Measurements from ENCODE around the gene SIM2. TPM values are rescaled to one million over a fixed set of nuclear protein-coding genes. Genes with fewer than 3 reads are reported as not detected.
"Not testable (repeated sequence)": the region's sequence is repeated elsewhere in the genome, so short reads cannot be mapped to it uniquely, and the experiment has no call there.

SIM2 gene
- total RNA-seq, 1 donor from 2014 or later, result 9.2 TPM

GRCh38 chr21:36656138-36656537 is 42.8 kb upstream of the SIM2 start:
- H3K4me1 ChIP-seq (ENCODE audit: insufficient read depth, low read length), result no peaks in the 10 kb centered on the region
- peaks cover 9% of the 10 kb centered on the region for H3K27me3 ChIP-seq (ENCODE audit: insufficient read depth, low read length)
- Mint-ChIP-seq H3K36me3 (ENCODE audit: low read depth, unreplicated experiment) (no peaks in the 10 kb centered on the region), H3K27me3 (ENCODE audit: low read depth, unreplicated experiment) (peaks cover 14% of the 10 kb centered on the region), H3K4me1 (ENCODE audit: low read depth, unreplicated experiment) (no peaks in the 10 kb centered on the region), H3K9me3 (ENCODE audit: unreplicated experiment) (peaks cover 2% of the 10 kb centered on the region), H3K27ac (ENCODE audit: unreplicated experiment) (no peak overlapping the region), H3K4me3 (ENCODE audit: unreplicated experiment) (no peak overlapping the region)
- TF ChIP-seq EZH2 (IDR thresholded peaks at IDR 0.05; ENCODE audit: insufficient read depth, low read length) (no peak), CTCF (IDR thresholded peaks at IDR 0.05; ENCODE audit: insufficient read depth, low read depth, low read length) (no peak)
- H3K27ac ChIP-seq (ENCODE audit: low read depth, low read length), result no peak overlapping the region
- no peak overlapping the region for H2AFZ ChIP-seq (ENCODE audit: low read depth, low read length)
- no peak overlapping the region for H3K4me3 ChIP-seq (ENCODE audit: insufficient read depth, low read depth, low read length)
- no peaks in the 10 kb centered on the region for H4K20me1 ChIP-seq (ENCODE audit: insufficient read depth, low read length)
- H3K9me3 ChIP-seq (ENCODE audit: insufficient read depth, low read depth, low read length), result no peaks in the 10 kb centered on the region
- H3K79me2 ChIP-seq (ENCODE audit: insufficient read depth, low read length), result no peaks in the 10 kb centered on the region
- no peak overlapping the region for H3K9ac ChIP-seq (ENCODE audit: low read length)
- H3K4me2 ChIP-seq (ENCODE audit: low read length), result no peak overlapping the region
- FAIRE-seq (no peak), DNase-seq (ENCODE audit: low read depth) (no peak)
- H3K36me3 ChIP-seq (ENCODE audit: insufficient read depth, low read length), result no peaks in the 10 kb centered on the region

- not testable (repeated sequence) for H3K4me3 ChIP-seq (ENCODE audit: insufficient read depth, low read depth, low read length); H3K9me3 ChIP-seq (ENCODE audit: insufficient read depth, low read depth, low read length); H3K36me3 Mint-ChIP-seq (ENCODE audit: low read depth, unreplicated experiment); H3K36me3 ChIP-seq (ENCODE audit: insufficient read depth, low read length); H3K27ac ChIP-seq (ENCODE audit: low read depth, low read length); H4K20me1 ChIP-seq (ENCODE audit: insufficient read depth, low read length); H3K4me1 Mint-ChIP-seq (ENCODE audit: low read depth, unreplicated experiment); H3K27ac Mint-ChIP-seq (ENCODE audit: unreplicated experiment); FAIRE-seq; H3K79me2 ChIP-seq (ENCODE audit: insufficient read depth, low read length); H3K9me3 Mint-ChIP-seq (ENCODE audit: unreplicated experiment); H3K9ac ChIP-seq (ENCODE audit: low read length); H3K4me2 ChIP-seq (ENCODE audit: low read length); H3K4me1 ChIP-seq (ENCODE audit: insufficient read depth, low read length); H3K4me3 Mint-ChIP-seq (ENCODE audit: unreplicated experiment); H2AFZ ChIP-seq (ENCODE audit: low read depth, low read length); DNase-seq (ENCODE audit: low read depth); H3K27me3 ChIP-seq (ENCODE audit: insufficient read depth, low read length)
- peaks cover 15% of the 10 kb centered on the region for H3K27me3 Mint-ChIP-seq (ENCODE audit: low read depth, unreplicated experiment)
Observed at GRCh38 chr21:36657290-36657689, 41.6 kb upstream of the SIM2 start.

- DNase-seq (ENCODE audit: low read depth), result no peak
- Histone ChIP-seq H3K27ac (ENCODE audit: low read depth, low read length) (no peak overlapping the region), H3K27me3 (ENCODE audit: insufficient read depth, low read length) (peaks cover 13% of the 10 kb centered on the region), H3K4me2 (ENCODE audit: low read length) (no peak overlapping the region), H3K9me3 (ENCODE audit: insufficient read depth, low read depth, low read length) (no peaks in the 10 kb centered on the region), H2AFZ (ENCODE audit: low read depth, low read length) (no peak overlapping the region), H3K4me1 (ENCODE audit: insufficient read depth, low read length) (no peaks in the 10 kb centered on the region), H3K79me2 (ENCODE audit: insufficient read depth, low read length) (no peaks in the 10 kb centered on the region), H3K36me3 (ENCODE audit: insufficient read depth, low read length) (no peaks in the 10 kb centered on the region), H3K9ac (ENCODE audit: low read length) (no peak overlapping the region), H3K4me3 (ENCODE audit: insufficient read depth, low read depth, low read length) (no peak overlapping the region), H4K20me1 (ENCODE audit: insufficient read depth, low read length) (no peaks in the 10 kb centered on the region)
- H3K4me1 Mint-ChIP-seq (ENCODE audit: low read depth, unreplicated experiment), result no peaks in the 10 kb centered on the region
- H3K27me3 Mint-ChIP-seq (ENCODE audit: low read depth, unreplicated experiment), result peaks cover 14% of the 10 kb centered on the region
- H3K27ac Mint-ChIP-seq (ENCODE audit: unreplicated experiment), result no peak overlapping the region
- no peaks in the 10 kb centered on the region for H3K9me3 Mint-ChIP-seq (ENCODE audit: unreplicated experiment)
- H3K36me3 Mint-ChIP-seq (ENCODE audit: low read depth, unreplicated experiment), result no peaks in the 10 kb centered on the region
- H3K4me3 Mint-ChIP-seq (ENCODE audit: unreplicated experiment), result no peak overlapping the region
- TF ChIP-seq CTCF (IDR thresholded peaks at IDR 0.05; ENCODE audit: insufficient read depth, low read depth, low read length), result no peak
- no peak for TF ChIP-seq EZH2 (IDR thresholded peaks at IDR 0.05; ENCODE audit: insufficient read depth, low read length)
- no peak for FAIRE-seq
Observed at GRCh38 chr21:36657999-36658398, 40.9 kb upstream of the SIM2 start.

Data from astrocyte (in vitro differentiated cells and primary cell).